Myometrial cell (primary cell): ENCODE data around the gene PLPP7. TPM values are rescaled to one million over a fixed set of nuclear protein-coding genes. Genes with fewer than 3 reads are reported as not detected.

Experiments
- total RNA-seq: library from RNA; depleted of rRNA; stranded (reverse); fragments of >200 nt; gene quantifications from 2 replicates; pipeline ENCODE4 v1.2.3, GENCODE V29; 2015

Gene PLPP7
- total RNA-seq: 14.9 and 21.3 TPM in 2 replicates

GRCh38 chr9:131289301-131290035 lies at the start of gene PLPP7:
PLPP7 (plus strand) TSS chr9:131289723; CDS start chr9:131289998, 275 bp downstream.

GRCh38 chr9:131276094-131276888 lies 13.2 kb upstream of the PLPP7 start, which contains the start of gene FAM78A:
FAM78A (minus strand) TSS chr9:131276510; CDS start chr9:131276179, 331 bp downstream.

Other genes with a start within 250 kb of the PLPP7 start
- gene AIF1L, start 193.2 kb upstream of the PLPP7 start, total RNA-seq: not detected in 2 replicates
- gene NUP214, start 164.1 kb upstream of the PLPP7 start, total RNA-seq: 16.7 and 28.2 TPM in 2 replicates
- 0.29 and 0.53 TPM in 2 replicates for gene FAM78A, start 13.2 kb upstream of the PLPP7 start, total RNA-seq
- gene PRRC2B, start 104.4 kb downstream of the PLPP7 start, total RNA-seq: 45.8 and 48.4 TPM in 2 replicates
- 19.3 and 25.0 TPM in 2 replicates for gene POMT1, start 213.2 kb downstream of the PLPP7 start, total RNA-seq
- 24.1 and 28.5 TPM in 2 replicates for gene UCK1, start 241.5 kb downstream of the PLPP7 start, total RNA-seq